Gastroesophageal sphincter (tissue), 3 donors: ENCODE results near the gene CCR2.

ENCODE experiments used
- EP300 ChIP-seq: sonication (generic); formaldehyde crosslinking; IDR thresholded peaks from one replicate; pipeline ENCODE4 v1.6.1; 2017; ENCODE audit warnings: antibody characterized with exemption, mild to moderate bottlenecking
- POLR2A ChIP-seq, 2 donors: fragments of 450-650 bp; IDR thresholded peaks; one replicate each; pipeline ENCODE4 v1.6.1; 2017; ENCODE audit warnings: antibody characterized with exemption in 2 of 2, mild to moderate bottlenecking in 2 of 2, moderate library complexity in 1 of 2
- POLR2AphosphoS5 ChIP-seq: sonication (generic); formaldehyde crosslinking; IDR thresholded peaks from one replicate; pipeline ENCODE4 v1.6.1; 2017; ENCODE audit warnings: antibody characterized with exemption
- TF ChIP-seq, protein P1 (sequence below), 4 experiments: fragments of 200-600 bp in 2 of 4; fragments of 450-650 bp in 2 of 4; sonication (generic) in 1 of 4; IDR thresholded peaks; one replicate each; pipeline ENCODE4 v1.5.1; 2017 to 2019; ENCODE audit warnings: antibody characterized with exemption in 4 of 4, mild to moderate bottlenecking in 2 of 4, moderate library complexity in 2 of 4

DNA sequence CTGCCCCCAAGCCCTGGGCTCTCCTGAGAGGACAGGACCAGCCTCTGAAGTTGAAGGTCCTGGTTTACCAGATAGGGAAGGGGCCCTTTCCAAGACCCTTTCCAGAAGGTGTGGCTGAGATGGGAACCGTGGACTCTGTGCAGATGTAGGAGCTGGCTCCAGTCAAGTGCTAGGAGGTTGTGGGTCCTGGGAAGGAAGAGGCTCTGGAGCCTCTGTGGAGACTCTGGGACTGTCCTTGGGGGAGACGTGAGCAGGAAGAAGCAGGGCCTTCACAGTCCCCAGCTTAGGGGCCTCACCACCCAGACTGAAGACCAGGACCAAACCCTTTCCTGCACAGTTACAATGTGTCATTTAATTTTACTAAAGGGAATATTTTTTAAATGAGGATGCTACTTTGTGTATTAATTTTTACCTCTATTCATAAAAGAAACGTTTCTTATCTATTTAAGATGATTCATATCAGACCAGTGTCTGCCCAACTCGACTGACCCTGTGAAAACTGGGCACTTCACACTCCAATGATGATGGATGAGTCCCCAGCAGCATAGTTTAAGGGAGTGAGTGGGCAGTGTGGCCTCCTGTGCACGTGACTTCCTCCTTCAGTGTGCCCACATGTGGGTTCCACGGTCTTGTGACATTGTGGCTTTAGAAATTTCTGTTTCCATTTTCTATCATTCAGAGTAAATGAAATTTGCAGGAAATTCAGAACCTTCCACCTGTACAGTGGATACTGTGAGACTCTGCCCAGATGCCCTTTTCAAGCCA, 42.0 kb downstream of the CCR2 start:
- TF ChIP-seq, protein P1, sequence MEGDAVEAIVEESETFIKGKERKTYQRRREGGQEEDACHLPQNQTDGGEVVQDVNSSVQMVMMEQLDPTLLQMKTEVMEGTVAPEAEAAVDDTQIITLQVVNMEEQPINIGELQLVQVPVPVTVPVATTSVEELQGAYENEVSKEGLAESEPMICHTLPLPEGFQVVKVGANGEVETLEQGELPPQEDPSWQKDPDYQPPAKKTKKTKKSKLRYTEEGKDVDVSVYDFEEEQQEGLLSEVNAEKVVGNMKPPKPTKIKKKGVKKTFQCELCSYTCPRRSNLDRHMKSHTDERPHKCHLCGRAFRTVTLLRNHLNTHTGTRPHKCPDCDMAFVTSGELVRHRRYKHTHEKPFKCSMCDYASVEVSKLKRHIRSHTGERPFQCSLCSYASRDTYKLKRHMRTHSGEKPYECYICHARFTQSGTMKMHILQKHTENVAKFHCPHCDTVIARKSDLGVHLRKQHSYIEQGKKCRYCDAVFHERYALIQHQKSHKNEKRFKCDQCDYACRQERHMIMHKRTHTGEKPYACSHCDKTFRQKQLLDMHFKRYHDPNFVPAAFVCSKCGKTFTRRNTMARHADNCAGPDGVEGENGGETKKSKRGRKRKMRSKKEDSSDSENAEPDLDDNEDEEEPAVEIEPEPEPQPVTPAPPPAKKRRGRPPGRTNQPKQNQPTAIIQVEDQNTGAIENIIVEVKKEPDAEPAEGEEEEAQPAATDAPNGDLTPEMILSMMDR (IDR thresholded peaks at IDR 0.05) = no peak
- TF ChIP-seq POLR2A (IDR thresholded peaks at IDR 0.05) (no peak), POLR2AphosphoS5 (no peak), EP300 (no peak)
